Nephron (organoid): ENCODE measurements around the gene UAP1L1.
A peak's percentile ranks its signal among the peaks of the same experiment; 100 is the strongest.

ENCODE experiments used
- H3K27ac Mint-ChIP-seq, 3 experiments: 2 replicates each; pipeline ENCODE4 v1.8.0; 2020; ENCODE audit warnings: mixed read lengths in 3 of 3, mild to moderate bottlenecking in 2 of 3, moderate library complexity in 1 of 3
- H3K27me3 Mint-ChIP-seq: 2 replicates; pipeline ENCODE4 v1.8.0; 2021; ENCODE audit warnings: low read depth, mild to moderate bottlenecking, moderate library complexity, mixed read lengths
- H3K36me3 Mint-ChIP-seq: 2 replicates; pipeline ENCODE4 v1.8.0; 2020; ENCODE audit warnings: low read depth, mixed read lengths
- H3K4me1 Mint-ChIP-seq: 2 replicates; pipeline ENCODE4 v1.8.0; 2020; ENCODE audit warnings: mixed read lengths
- H3K4me3 Mint-ChIP-seq, 3 experiments: 2 replicates each; pipeline ENCODE4 v1.8.0; 2020; ENCODE audit warnings: mild to moderate bottlenecking in 3 of 3, mixed read lengths in 3 of 3, moderate library complexity in 2 of 3
- H3K9me3 Mint-ChIP-seq: 2 replicates; pipeline ENCODE4 v1.8.0; 2020; ENCODE audit warnings: mixed read lengths
- TF ChIP-seq, protein P1 (sequence below), 3 experiments: fragments of 200-600 bp; sonication (generic); IDR thresholded peaks; one replicate each; pipeline ENCODE4 v1.5.0; 2021; ENCODE audit warnings: antibody characterized with exemption in 3 of 3; ENCODE audit not compliant: unreplicated experiment in 3 of 3

Gene UAP1L1

GRCh38 chr9:137039611-137040366 lies 37.5 kb upstream of the UAP1L1 start:
- H3K9me3 Mint-ChIP-seq = no peaks in the 10 kb centered on the region

DNA sequence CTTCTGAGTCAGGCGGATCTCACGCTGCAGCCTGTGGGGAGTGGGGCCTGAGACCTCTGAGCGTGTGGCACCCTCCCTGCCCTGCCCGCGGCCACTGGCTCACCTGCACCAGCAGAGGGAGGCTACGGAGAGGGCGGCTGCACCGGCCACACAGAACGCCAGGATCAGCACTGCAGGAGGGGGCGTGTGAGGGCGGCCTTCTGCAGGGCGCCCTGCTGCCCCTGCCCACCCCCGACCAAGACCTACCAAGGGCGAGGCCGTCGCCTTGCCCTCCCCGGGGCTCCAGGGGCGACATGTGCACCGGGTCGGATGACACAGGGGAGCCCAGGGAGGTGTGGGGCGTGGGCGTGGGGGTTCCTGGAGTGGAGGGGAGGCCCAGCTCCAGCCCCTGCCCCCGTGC lies 36.7 kb upstream of the UAP1L1 start:
- no peak overlapping the region for H3K27ac Mint-ChIP-seq
- peaks cover 20% of the 10 kb centered on the region for H3K27me3 Mint-ChIP-seq
- H3K9me3 Mint-ChIP-seq = no peaks in the 10 kb centered on the region
- H3K36me3 Mint-ChIP-seq = no peaks in the 10 kb centered on the region
- no peaks in the 10 kb centered on the region for H3K4me1 Mint-ChIP-seq
- TF ChIP-seq, protein P1, sequence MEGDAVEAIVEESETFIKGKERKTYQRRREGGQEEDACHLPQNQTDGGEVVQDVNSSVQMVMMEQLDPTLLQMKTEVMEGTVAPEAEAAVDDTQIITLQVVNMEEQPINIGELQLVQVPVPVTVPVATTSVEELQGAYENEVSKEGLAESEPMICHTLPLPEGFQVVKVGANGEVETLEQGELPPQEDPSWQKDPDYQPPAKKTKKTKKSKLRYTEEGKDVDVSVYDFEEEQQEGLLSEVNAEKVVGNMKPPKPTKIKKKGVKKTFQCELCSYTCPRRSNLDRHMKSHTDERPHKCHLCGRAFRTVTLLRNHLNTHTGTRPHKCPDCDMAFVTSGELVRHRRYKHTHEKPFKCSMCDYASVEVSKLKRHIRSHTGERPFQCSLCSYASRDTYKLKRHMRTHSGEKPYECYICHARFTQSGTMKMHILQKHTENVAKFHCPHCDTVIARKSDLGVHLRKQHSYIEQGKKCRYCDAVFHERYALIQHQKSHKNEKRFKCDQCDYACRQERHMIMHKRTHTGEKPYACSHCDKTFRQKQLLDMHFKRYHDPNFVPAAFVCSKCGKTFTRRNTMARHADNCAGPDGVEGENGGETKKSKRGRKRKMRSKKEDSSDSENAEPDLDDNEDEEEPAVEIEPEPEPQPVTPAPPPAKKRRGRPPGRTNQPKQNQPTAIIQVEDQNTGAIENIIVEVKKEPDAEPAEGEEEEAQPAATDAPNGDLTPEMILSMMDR (IDR thresholded peaks at IDR 0.05; ENCODE audit: unreplicated experiment in 3 of 3) = no peak
- H3K4me3 Mint-ChIP-seq = no peak overlapping the region

More at GRCh38 chr9:137039611-137040366, 37.5 kb upstream of the UAP1L1 start:
- no peaks in the 10 kb centered on the region for H3K4me1 Mint-ChIP-seq
- no peak overlapping the region for H3K4me3 Mint-ChIP-seq
- no peaks in the 10 kb centered on the region for H3K36me3 Mint-ChIP-seq
- TF ChIP-seq, protein P1 (IDR thresholded peaks at IDR 0.05; ENCODE audit: unreplicated experiment in 3 of 3) = no peak
- H3K27ac Mint-ChIP-seq = no peak overlapping the region
- peaks cover 15% of the 10 kb centered on the region for H3K27me3 Mint-ChIP-seq

DNA sequence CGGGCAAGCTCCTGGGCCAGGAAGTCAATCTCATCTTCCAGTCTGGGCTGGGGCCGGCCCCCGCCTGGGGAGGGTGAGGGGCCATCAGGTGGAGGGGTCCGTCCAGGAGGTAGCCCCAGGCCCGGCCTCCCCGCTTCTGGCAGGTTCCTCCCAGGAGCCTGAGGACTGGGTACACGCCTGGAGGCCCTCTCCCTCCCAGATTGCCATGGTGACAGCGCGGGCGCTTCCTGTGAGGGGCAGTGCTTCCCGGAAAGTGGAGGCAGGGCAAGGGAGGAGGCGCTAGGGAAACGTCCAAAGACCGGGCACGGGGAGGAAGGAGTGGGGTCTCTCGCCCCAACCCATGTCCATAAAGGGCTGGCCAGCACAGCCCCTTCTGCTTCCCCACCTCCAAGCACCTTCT lies 36.2 kb upstream of the UAP1L1 start:
- Mint-ChIP-seq H3K4me1 (no peaks in the 10 kb centered on the region), H3K4me3 (no peak overlapping the region), H3K27me3 (peaks cover 20% of the 10 kb centered on the region), H3K27ac (no peak overlapping the region), H3K9me3 (no peaks in the 10 kb centered on the region), H3K36me3 (no peaks in the 10 kb centered on the region)
- TF ChIP-seq, protein P1 (IDR thresholded peaks at IDR 0.05; ENCODE audit: unreplicated experiment in 3 of 3) = no peak

DNA sequence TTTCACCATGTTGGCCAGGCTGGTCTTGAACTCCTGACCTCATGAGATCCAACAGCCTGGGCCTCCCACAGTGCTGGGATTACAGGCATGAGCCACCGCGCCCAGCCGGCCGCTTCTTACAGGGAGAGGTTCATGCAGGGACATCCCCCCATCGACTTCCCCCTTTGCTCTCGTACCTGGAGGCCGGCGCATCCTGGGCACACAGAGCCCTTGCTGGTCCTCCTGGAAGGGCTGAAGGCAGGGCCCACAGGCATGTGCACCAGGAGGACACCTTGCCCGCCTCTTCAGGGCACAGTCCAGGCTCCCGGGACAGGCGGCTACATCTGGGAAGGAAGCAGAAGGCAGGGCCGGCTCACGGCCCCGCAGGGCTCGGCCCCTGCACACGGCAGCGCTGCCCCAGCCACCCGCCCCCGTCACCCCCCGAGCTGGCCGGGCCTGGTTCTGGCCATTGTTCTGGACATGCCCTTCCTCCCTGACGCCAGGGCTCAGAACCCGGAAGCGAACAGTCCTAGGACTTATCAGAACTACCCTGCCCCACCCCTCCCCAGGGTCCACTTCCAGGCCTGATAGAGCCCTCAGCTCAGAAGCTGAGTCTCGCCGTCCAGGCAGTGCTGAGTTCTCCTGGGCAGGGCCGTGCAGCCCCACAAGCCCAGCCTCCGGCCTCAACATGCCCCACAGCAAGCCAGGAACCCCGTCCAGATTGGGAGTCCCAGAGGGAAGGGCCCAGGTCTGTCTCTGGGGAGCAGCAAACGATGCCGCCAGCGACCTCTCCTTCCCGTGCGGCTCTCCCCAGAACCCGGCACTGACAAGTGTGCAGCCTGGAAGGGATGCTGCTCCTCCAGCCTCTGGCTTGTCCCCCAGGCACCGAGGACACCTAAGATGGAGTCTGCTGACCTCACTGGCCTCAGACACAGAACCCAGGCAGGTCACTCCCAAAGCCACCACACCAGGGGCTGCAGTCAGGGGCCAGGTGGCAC lies 34.3 kb upstream of the UAP1L1 start:
- Mint-ChIP-seq H3K4me3 (peak overlapping the region in 1 of 3 experiments; percentile 48), H3K36me3 (no peaks in the 10 kb centered on the region), H3K9me3 (no peaks in the 10 kb centered on the region), H3K27me3 (peaks cover 39% of the 10 kb centered on the region), H3K27ac (no peak overlapping the region), H3K4me1 (no peaks in the 10 kb centered on the region)
- TF ChIP-seq, protein P1 (IDR thresholded peaks at IDR 0.05; ENCODE audit: unreplicated experiment in 3 of 3) = no peak

DNA sequence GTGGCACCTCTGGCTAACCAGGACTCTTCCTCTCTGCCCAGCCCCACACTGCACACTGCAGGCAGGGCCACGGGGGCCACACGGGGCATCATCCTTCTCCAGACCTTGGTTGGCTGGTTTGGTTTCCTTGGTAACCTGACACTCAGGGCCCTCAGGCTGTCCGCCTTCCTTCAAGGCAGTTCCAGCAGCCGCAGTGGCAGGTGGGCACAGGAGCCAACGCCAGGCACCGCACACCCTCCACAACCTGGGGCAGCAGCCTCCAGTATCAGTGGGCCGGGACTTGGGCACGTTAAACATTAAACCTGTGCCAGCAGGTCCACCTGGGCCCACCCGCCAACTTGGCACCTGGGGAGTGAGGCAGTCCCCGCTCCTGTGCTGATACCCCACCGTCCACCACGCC lies 33.3 kb upstream of the UAP1L1 start:
- H3K4me3 Mint-ChIP-seq = no peak overlapping the region
- no peaks in the 10 kb centered on the region for H3K9me3 Mint-ChIP-seq
- no peak overlapping the region for H3K27ac Mint-ChIP-seq
- TF ChIP-seq, protein P1 (IDR thresholded peaks at IDR 0.05; ENCODE audit: unreplicated experiment in 3 of 3) = no peak
- no peaks in the 10 kb centered on the region for H3K36me3 Mint-ChIP-seq
- H3K27me3 Mint-ChIP-seq = peaks cover 46% of the 10 kb centered on the region
- no peaks in the 10 kb centered on the region for H3K4me1 Mint-ChIP-seq
